GM12878 (cell line): ENCODE measurements around the gene IFNL2. TPM values are rescaled to one million over a fixed set of nuclear protein-coding genes. Genes with fewer than 3 reads are reported as not detected.

Experiments used
- ATAC-seq: fragments of 200-7000 bp; cut with Tn5 transposase; 3 replicates; pipeline ENCODE4 v1.9.1; 2020; ENCODE audit warnings: mild to moderate bottlenecking, moderate library complexity
- BruUV-seq: library from RNA; stranded (reverse); fragments of 400-500 nt; replicated peaks from 2 replicates; lab custom pipeline; 2021; lab: Mats Ljungman, UMichigan
- CTCF ChIA-PET: fragments of 300-600 bp; sonication (Branson Sonifier 250); formaldehyde crosslinking; extraction: SDS; loops from one replicate; lab custom pipeline; 2021; ENCODE audit warnings: inconsistent platforms; lab: Yijun Ruan, JAX
- POLR2A ChIA-PET: fragments of 350-600 bp; formaldehyde crosslinking; extraction: SDS; loops from one replicate; lab custom pipeline; 2021; ENCODE audit warnings: inconsistent platforms; lab: Charles Lee
- RAD21 ChIA-PET: fragments of 300-600 bp; sonication (Branson Sonifier 250); formaldehyde crosslinking; loops from one replicate; lab custom pipeline; 2023; ENCODE audit warnings: antibody characterized with exemption; ENCODE audit not compliant: unreplicated experiment; lab: Charles Lee
- SMC1A ChIA-PET: fragments of 300-600 bp; sonication (Branson Sonifier 250); formaldehyde crosslinking; loops from one replicate; lab custom pipeline; 2023; ENCODE audit not compliant: unreplicated experiment, uncharacterized antibody; lab: Charles Lee
- DNase-seq: peaks from one replicate; pipeline ENCODE4 v3.0.0-alpha.2; 2011; ENCODE audit warnings: low read depth, low spot score
- FAIRE-seq: peaks from 3 replicates; lab custom pipeline; 2011; peaks lifted over from hg19 to GRCh38; lab: Jason Lieb, UNC
- H2AFZ ChIP-seq: 2 replicates; pipeline ENCODE4 v1.6.0; 2011; ENCODE audit warnings: low read depth, low read length, control low read depth; ENCODE audit not compliant: control insufficient read depth
- H3K27ac ChIP-seq: 2 replicates; pipeline ENCODE4 v1.5.1; 2011; ENCODE audit warnings: control low read depth; ENCODE audit not compliant: control insufficient read depth, insufficient read depth
- H3K27me3 ChIP-seq, 2 experiments: replicated peaks in 1 of 2; 2 replicates each; pipeline versions ENCODE4 v1.6.0 to v1.6.1; 2011; ENCODE audit warnings: low read length in 1 of 2; ENCODE audit not compliant: control insufficient read depth in 2 of 2, insufficient read depth in 2 of 2
- H3K36me3 ChIP-seq, 2 experiments: 2 replicates each; pipeline ENCODE4 v1.5.1; 2011; ENCODE audit warnings: low read length in 1 of 2; ENCODE audit not compliant: control insufficient read depth in 2 of 2, insufficient read depth in 2 of 2
- H3K4me1 ChIP-seq: 2 replicates; pipeline ENCODE4 v1.6.1; 2011; ENCODE audit warnings: mild to moderate bottlenecking, low read length, moderate library complexity, mixed read lengths; ENCODE audit not compliant: control insufficient read depth, insufficient read depth
- H3K4me2 ChIP-seq: 2 replicates; pipeline ENCODE4 v1.6.0; 2011; ENCODE audit warnings: control low read depth; ENCODE audit not compliant: control insufficient read depth, insufficient read depth
- H3K4me3 ChIP-seq: fragments of 200-600 bp; sonication (generic); 2 replicates; pipeline ENCODE4 v1.5.1; 2016
- H3K79me2 ChIP-seq: 2 replicates; pipeline ENCODE4 v1.6.0; 2011; ENCODE audit warnings: low read length; ENCODE audit not compliant: control insufficient read depth, insufficient read depth
- H3K9ac ChIP-seq: 2 replicates; pipeline ENCODE4 v1.8.0; 2011; ENCODE audit warnings: low read length, control low read depth, mixed read lengths; ENCODE audit not compliant: control insufficient read depth, insufficient read depth
- H3K9me3 ChIP-seq: replicated peaks from 3 replicates; pipeline ENCODE4 v1.5.1; 2011; ENCODE audit warnings: mild to moderate bottlenecking, low read length; ENCODE audit not compliant: control insufficient read depth, insufficient read depth
- H4K20me1 ChIP-seq: 2 replicates; pipeline ENCODE4 v1.6.0; 2011; ENCODE audit not compliant: control insufficient read depth, insufficient read depth
- ATF3 ChIP-seq: IDR thresholded peaks from 2 replicates; pipeline ENCODE4 v1.6.1; 2011; ENCODE audit warnings: low read depth, mild to moderate bottlenecking, low read length, moderate library complexity, borderline replicate concordance; ENCODE audit errors: extremely low read depth
- ESRRA ChIP-seq: IDR thresholded peaks from 2 replicates; pipeline ENCODE4 v1.6.1; 2012; ENCODE audit warnings: mild to moderate bottlenecking, low read length, improper control_type of control experiment
- MTA3 ChIP-seq: IDR thresholded peaks from 2 replicates; pipeline ENCODE4 v1.6.1; 2012; ENCODE audit warnings: low read length, inconsistent platforms, borderline replicate concordance
- NFIC ChIP-seq: IDR thresholded peaks from 2 replicates; pipeline ENCODE4 v1.6.1; 2012; ENCODE audit warnings: low read depth, mild to moderate bottlenecking, inconsistent platforms, low read length, moderate library complexity
- NFYB ChIP-seq: IDR thresholded peaks from 2 replicates; pipeline ENCODE4 v1.6.1; 2011; ENCODE audit warnings: low read depth, mild to moderate bottlenecking, low read length, improper control_type of control experiment, moderate library complexity; ENCODE audit not compliant: insufficient read depth
- SIN3A ChIP-seq: IDR thresholded peaks from 2 replicates; pipeline ENCODE4 v1.6.1; 2012; ENCODE audit warnings: low read depth, low read length, improper control_type of control experiment
- SREBF2 ChIP-seq: IDR thresholded peaks from 2 replicates; pipeline ENCODE4 v1.6.1; 2012; ENCODE audit warnings: mild to moderate bottlenecking, low read length
- SUPT20H ChIP-seq: IDR thresholded peaks from 2 replicates; pipeline ENCODE4 v1.6.1; 2011; ENCODE audit warnings: low read depth, mild to moderate bottlenecking, low read length, moderate library complexity, borderline replicate concordance; ENCODE audit not compliant: control insufficient read depth
- TCF7 ChIP-seq: IDR thresholded peaks from 2 replicates; pipeline ENCODE4 v1.6.1; 2014; ENCODE audit warnings: antibody characterized with exemption, borderline replicate concordance
- YY1 ChIP-seq: IDR thresholded peaks from 2 replicates; pipeline ENCODE4 v1.6.1; 2011; ENCODE audit warnings: low read depth, mild to moderate bottlenecking, low read length
- ZNF207 ChIP-seq: fragments of 450-650 bp; IDR thresholded peaks from 2 replicates; pipeline ENCODE4 v1.6.1; 2014; ENCODE audit warnings: antibody characterized with exemption, mild to moderate bottlenecking, borderline replicate concordance
- ZNF622 ChIP-seq: fragments of 450-650 bp; IDR thresholded peaks from 2 replicates; pipeline ENCODE4 v1.6.1; 2017; ENCODE audit warnings: mild to moderate bottlenecking, inconsistent platforms
- WGBS: methylation state at CpG from one replicate; pipeline ENCODE4 v1.1.6; 2016; ENCODE audit warnings: low lambda C conversion rate; ENCODE audit not compliant: insufficient replicate concordance, insufficient coverage; ENCODE audit errors: missing lambda C conversion rate; 5-methylcytosine and 5-hydroxymethylcytosine counted together
- in situ Hi-C: fragments of 300-500 bp; cut with MboI; formaldehyde crosslinking; loops from 9 replicates; pipeline ENCODE4 v1.14.3; 2018; ENCODE audit warnings: mixed read lengths
- intact Hi-C: fragments of 100-400 bp; cut with micrococcal nuclease; formaldehyde crosslinking; loops from one replicate; pipeline ENCODE4 v1.14.2; 2022; ENCODE audit not compliant: unreplicated experiment
- polyA plus RNA-seq, 11 experiments: library from polyadenylated mRNA; depleted of rRNA in 4 of 11; unstranded in 6 of 11; stranded (reverse) in 5 of 11; fragments of >200 nt; fragmentation: Nextera tagmentation in 4 of 11; fragmentation: Illumina TruSeq in 1 of 11; extraction: Ambion mirVana in 4 of 11; extraction: Trizol in 1 of 11; gene quantifications; 1 replicate in 1 of 11; 2 replicates in 10 of 11; pipeline versions ENCODE4 v1.2.1 to v1.2.3, GENCODE V29; 2011 to 2016; ENCODE audit warnings: inconsistent platforms in 2 of 11, missing spikeins in 2 of 11, low read depth in 1 of 11
- total RNA-seq, 4 experiments: library from RNA; depleted of rRNA in 3 of 4; stranded (reverse); fragments of >200 nt in 3 of 4; fragmentation: Illumina TruSeq in 1 of 4; extraction: Trizol in 1 of 4; gene quantifications; 2 replicates each; pipeline versions ENCODE4 v1.2.1 to v1.2.3, GENCODE V29; 2013 to 2021

IFNL2 gene
- total and polyA plus RNA-seq, 10 of the 15 experiments (the other 5 are each of a cell fraction or from before 2014, with no cell fraction given), result 0.24 TPM; not detected in 9

GRCh38 chr19:39306075-39306474 lies 37.9 kb downstream of the IFNL2 start (continued):
- TF ChIP-seq SUPT20H (no peak), NFYB (no peak), ESRRA (no peak), SREBF2 (no peak), TCF7 (no peak), ZNF207 (no peak)

- H3K27ac ChIP-seq, result no peak overlapping the region
- POLR2A ChIA-PET, result no interaction called here
- intact Hi-C loops (no loop called here), in situ Hi-C loops (no loop called here)
- peaks cover 0 to 2% of the 10 kb centered on the region in 2 experiments; a peak in 1 of 4 replicates for H3K27me3 ChIP-seq
- TF ChIP-seq ZNF622, result no peak
- no peak for TF ChIP-seq SUPT20H
- TF ChIP-seq ESRRA, result no peak
- TF ChIP-seq ATF3, result no peak
- no peak for TF ChIP-seq NFIC
- no peak for TF ChIP-seq MTA3
- TF ChIP-seq YY1, result no peak
- no peak for TF ChIP-seq SIN3A
- TF ChIP-seq, all 136 proteins: peak for 0
- H3K4me1 ChIP-seq, result no peaks in the 10 kb centered on the region
- H4K20me1 ChIP-seq, result 0 out of 2 replicates have a peak, but pooled peaks cover 2% of the 10 kb centered on the region
- WGBS, result 71% methylated on average over 52 of the region's 71 CpGs
- H3K79me2 ChIP-seq, result no peaks in the 10 kb centered on the region
- ChIA-PET SMC1A (no interaction called here), RAD21 (no interaction called here), CTCF (interaction anchor here (0.6 kb wide), 1 partner anchor 23 kb away, joined by 3 read pairs; no protein-coding TSS in a partner anchor)
- H3K4me3 ChIP-seq, result no peak overlapping the region
- no peak overlapping the region for H3K4me2 ChIP-seq
- no peak for DNase-seq
- no peaks in the 10 kb centered on the region for H3K36me3 ChIP-seq
- BruUV-seq, result no TSS peak
- no peak overlapping the region for H2AFZ ChIP-seq
- H3K9ac ChIP-seq, result no peak overlapping the region
- H3K9me3 ChIP-seq, result no peaks in the 10 kb centered on the region
- no peak for FAIRE-seq
- ATAC-seq, result no peak
These were observed 39.0 kb downstream of the IFNL2 start for GRCh38 chr19:39307046-39307821.
